Vagina (tissue), 2 donors: ENCODE measurements around the gene KLF14. TPM values are rescaled to one million over a fixed set of nuclear protein-coding genes. Genes with fewer than 3 reads are reported as not detected.

Experiments used
- DNase-seq, 2 donors: peaks; one replicate each; pipeline ENCODE4 v3.0.0-alpha.2; 2017; ENCODE audit errors: extremely low spot score in 2 of 2
- H3K27ac ChIP-seq: fragments of 200-600 bp; sonication (generic); one replicate; pipeline ENCODE4 v1.5.1; 2019
- H3K27me3 ChIP-seq: fragments of 200-600 bp; sonication (generic); one replicate; pipeline ENCODE4 v1.5.1; 2019
- H3K36me3 ChIP-seq, 2 donors: fragments of 200-600 bp; sonication (generic); one replicate each; pipeline ENCODE4 v1.5.1; 2017 to 2019
- H3K4me1 ChIP-seq: fragments of 200-600 bp; sonication (generic); one replicate; pipeline ENCODE4 v1.5.1; 2019
- H3K4me3 ChIP-seq, 2 donors: fragments of 200-600 bp; sonication (generic); 1 replicate in 1 of 2; 2 replicates in 1 of 2; pipeline ENCODE4 v1.5.1; 2016 to 2019
- H3K9me3 ChIP-seq: fragments of 200-600 bp; sonication (generic); one replicate; pipeline ENCODE4 v1.5.1; 2019
- POLR2A ChIP-seq, 2 donors: fragments of 450-650 bp; IDR thresholded peaks; one replicate each; pipeline ENCODE4 v1.6.1; 2017; ENCODE audit warnings: antibody characterized with exemption in 2 of 2, mild to moderate bottlenecking in 2 of 2, moderate library complexity in 2 of 2
- POLR2AphosphoS5 ChIP-seq, 2 donors: sonication (generic); formaldehyde crosslinking; IDR thresholded peaks; one replicate each; pipeline ENCODE4 v1.9.0; 2017; ENCODE audit warnings: antibody characterized with exemption in 2 of 2, mild to moderate bottlenecking in 2 of 2, low read depth in 1 of 2; ENCODE audit not compliant: insufficient read depth in 1 of 2
- intact Hi-C: fragments of 100-400 bp; cut with DNase I; formaldehyde crosslinking; loops from one replicate; pipeline ENCODE4 v1.15.1; 2023
- total RNA-seq: library from RNA; depleted of rRNA; stranded (reverse); fragments of >200 nt; gene quantifications from one replicate; pipeline ENCODE4 v1.2.3, GENCODE V29; 2016
- TF ChIP-seq, protein P1 (sequence below), 3 experiments: fragments of 450-650 bp in 2 of 3; fragments of 200-600 bp in 1 of 3; sonication (generic) in 1 of 3; IDR thresholded peaks; one replicate each; pipeline ENCODE4 v1.5.1; 2017 to 2019; ENCODE audit warnings: antibody characterized with exemption in 3 of 3, mild to moderate bottlenecking in 2 of 3, moderate library complexity in 2 of 3

The KLF14 gene
- total RNA-seq, 1 donor from 2014 or later: not detected

GRCh38 chr7:130734815-130735716, 1.1 kb upstream of the KLF14 start:
- Histone ChIP-seq H3K27me3 (no peaks in the 10 kb centered on the region), H3K9me3 (peaks cover 19% of the 10 kb centered on the region), H3K27ac (no peak overlapping the region), H3K4me1 (no peaks in the 10 kb centered on the region), H3K36me3 (no peaks in the 10 kb centered on the region), H3K4me3 (peak overlapping the region; percentile 41 to 44)
- intact Hi-C loops: no loop called here
- DNase-seq: no peak
- TF ChIP-seq POLR2A (IDR thresholded peaks at IDR 0.05): no peak
- no peak for TF ChIP-seq POLR2AphosphoS5 (IDR thresholded peaks at IDR 0.05; ENCODE audit: insufficient read depth in 1 of 2, low read depth in 1 of 2)
- TF ChIP-seq, protein P1, sequence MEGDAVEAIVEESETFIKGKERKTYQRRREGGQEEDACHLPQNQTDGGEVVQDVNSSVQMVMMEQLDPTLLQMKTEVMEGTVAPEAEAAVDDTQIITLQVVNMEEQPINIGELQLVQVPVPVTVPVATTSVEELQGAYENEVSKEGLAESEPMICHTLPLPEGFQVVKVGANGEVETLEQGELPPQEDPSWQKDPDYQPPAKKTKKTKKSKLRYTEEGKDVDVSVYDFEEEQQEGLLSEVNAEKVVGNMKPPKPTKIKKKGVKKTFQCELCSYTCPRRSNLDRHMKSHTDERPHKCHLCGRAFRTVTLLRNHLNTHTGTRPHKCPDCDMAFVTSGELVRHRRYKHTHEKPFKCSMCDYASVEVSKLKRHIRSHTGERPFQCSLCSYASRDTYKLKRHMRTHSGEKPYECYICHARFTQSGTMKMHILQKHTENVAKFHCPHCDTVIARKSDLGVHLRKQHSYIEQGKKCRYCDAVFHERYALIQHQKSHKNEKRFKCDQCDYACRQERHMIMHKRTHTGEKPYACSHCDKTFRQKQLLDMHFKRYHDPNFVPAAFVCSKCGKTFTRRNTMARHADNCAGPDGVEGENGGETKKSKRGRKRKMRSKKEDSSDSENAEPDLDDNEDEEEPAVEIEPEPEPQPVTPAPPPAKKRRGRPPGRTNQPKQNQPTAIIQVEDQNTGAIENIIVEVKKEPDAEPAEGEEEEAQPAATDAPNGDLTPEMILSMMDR (IDR thresholded peaks at IDR 0.05): no peak

GRCh38 chr7:130732980-130733930, 752 bp downstream of the KLF14 start:
- intact Hi-C loops: no loop called here
- DNase-seq: no peak
- Histone ChIP-seq H3K27ac (no peak overlapping the region), H3K36me3 (no peaks in the 10 kb centered on the region), H3K4me1 (no peaks in the 10 kb centered on the region), H3K27me3 (no peaks in the 10 kb centered on the region), H3K9me3 (peaks cover 19% of the 10 kb centered on the region), H3K4me3 (peak overlapping the region; percentile 41 to 44)
- TF ChIP-seq POLR2A (IDR thresholded peaks at IDR 0.05): no peak
- TF ChIP-seq POLR2AphosphoS5 (IDR thresholded peaks at IDR 0.05; ENCODE audit: insufficient read depth in 1 of 2, low read depth in 1 of 2): no peak
- TF ChIP-seq, protein P1 (IDR thresholded peaks at IDR 0.05): no peak

DNA sequence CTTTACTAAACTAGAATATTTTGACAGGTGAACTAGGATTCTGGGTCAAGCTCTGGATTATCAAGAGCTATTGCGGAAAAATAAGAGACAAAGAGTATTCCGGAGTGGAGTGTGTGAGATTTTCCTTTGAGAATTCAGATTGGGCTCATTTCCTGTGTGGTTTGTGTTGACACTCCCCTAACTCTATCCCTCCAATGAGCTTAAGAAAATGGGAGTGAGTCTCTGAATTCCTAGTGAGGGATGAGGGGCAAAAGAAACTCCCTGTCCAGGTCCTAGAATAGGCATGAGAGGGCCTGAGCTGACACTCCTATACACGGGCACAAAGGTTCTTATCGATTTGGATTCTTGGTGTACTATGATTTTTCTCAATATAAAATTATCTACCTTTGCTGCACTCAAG, 10.2 kb downstream of the KLF14 start:
- Histone ChIP-seq H3K4me1 (no peaks in the 10 kb centered on the region), H3K27ac (no peak overlapping the region), H3K9me3 (no peaks in the 10 kb centered on the region), H3K4me3 (no peak overlapping the region), H3K27me3 (no peaks in the 10 kb centered on the region), H3K36me3 (no peaks in the 10 kb centered on the region)
- TF ChIP-seq POLR2AphosphoS5 (IDR thresholded peaks at IDR 0.05; ENCODE audit: insufficient read depth in 1 of 2, low read depth in 1 of 2) (no peak), POLR2A (IDR thresholded peaks at IDR 0.05) (no peak)
- TF ChIP-seq, protein P1 (IDR thresholded peaks at IDR 0.05): no peak
- intact Hi-C loops: no loop called here
- no peak for DNase-seq

DNA sequence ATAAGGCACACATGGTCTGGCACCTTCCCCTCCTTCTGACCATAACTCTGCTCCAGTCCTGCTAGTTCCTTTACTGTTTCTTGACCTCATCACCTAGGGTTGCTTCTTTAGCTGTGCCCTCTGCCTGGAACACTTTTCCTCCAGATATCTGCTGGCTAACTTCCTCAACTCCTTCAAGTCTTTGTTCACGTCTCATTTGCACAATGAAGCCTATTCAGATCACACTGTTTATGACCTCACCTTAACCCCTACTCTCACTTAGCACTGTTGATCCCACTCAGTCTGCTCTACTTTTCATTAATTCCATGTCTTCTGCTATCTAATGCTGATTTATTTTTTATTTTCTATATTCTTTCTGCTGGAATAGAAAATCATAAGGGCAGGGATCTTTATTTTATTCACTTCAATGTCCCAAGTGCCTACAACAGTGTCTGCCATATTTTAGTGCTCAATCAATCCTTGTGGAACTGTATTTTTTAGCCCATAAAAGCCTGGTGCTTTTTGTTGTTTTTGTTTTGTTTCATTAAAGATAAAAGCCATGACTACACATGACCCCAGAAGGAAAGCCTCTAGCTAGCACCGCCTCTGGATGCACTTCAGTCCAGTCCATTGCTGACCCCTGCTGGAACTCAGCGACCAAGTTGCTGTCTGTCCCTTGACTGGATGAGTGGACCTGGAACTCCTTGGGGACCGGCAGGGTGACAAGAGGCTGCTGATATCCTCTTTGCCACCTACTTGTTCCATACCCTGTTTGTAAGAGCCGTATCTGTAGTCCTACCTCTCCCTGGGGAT, 12.3 kb downstream of the KLF14 start:
- Histone ChIP-seq H3K4me1 (no peaks in the 10 kb centered on the region), H3K27ac (no peak overlapping the region), H3K27me3 (no peaks in the 10 kb centered on the region), H3K36me3 (no peaks in the 10 kb centered on the region), H3K9me3 (no peaks in the 10 kb centered on the region), H3K4me3 (no peak overlapping the region)
- intact Hi-C loops: no loop called here
- no peak for DNase-seq
- TF ChIP-seq, protein P1 (IDR thresholded peaks at IDR 0.05): peak; percentile 4 to 41 (median 29)
- TF ChIP-seq POLR2A (IDR thresholded peaks at IDR 0.05) (no peak), POLR2AphosphoS5 (IDR thresholded peaks at IDR 0.05; ENCODE audit: insufficient read depth in 1 of 2, low read depth in 1 of 2) (no peak)
